Cerebellar nuclear complex (tissue), 1 donor: ENCODE data around the gene SLC24A3.

Source experiments
- DNase-seq, 2 experiments: peaks; one replicate each; lab custom pipeline; 2025; lab: John Stamatoyannopoulos, UW

SLC24A3 gene

DNA sequence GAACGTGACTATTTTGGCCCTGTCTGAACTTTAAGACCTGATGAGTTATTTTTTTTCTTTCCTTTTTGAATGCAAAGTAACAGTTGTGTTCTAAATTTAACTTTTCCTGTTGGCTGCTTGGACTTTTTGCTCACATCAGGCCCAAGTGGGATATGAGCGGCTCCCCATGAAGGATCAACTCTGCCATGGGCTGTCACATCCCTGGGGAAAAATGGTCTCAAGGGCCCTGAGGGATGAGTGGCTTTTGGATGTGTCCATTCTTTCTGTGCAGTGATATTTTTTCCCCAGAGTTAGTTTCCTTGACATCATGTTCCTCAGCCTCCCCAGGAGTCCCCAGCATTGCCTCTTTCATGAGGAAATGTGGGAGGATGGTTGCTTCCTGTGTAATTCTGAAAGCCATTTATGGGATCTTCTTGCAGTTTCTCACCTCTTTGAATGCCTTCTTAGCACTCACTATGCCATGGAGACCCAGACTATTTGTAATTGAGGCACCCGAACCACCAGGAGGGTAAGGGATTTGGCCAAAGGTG is 92.5 kb downstream of the SLC24A3 start:
- no peak for DNase-seq

DNA sequence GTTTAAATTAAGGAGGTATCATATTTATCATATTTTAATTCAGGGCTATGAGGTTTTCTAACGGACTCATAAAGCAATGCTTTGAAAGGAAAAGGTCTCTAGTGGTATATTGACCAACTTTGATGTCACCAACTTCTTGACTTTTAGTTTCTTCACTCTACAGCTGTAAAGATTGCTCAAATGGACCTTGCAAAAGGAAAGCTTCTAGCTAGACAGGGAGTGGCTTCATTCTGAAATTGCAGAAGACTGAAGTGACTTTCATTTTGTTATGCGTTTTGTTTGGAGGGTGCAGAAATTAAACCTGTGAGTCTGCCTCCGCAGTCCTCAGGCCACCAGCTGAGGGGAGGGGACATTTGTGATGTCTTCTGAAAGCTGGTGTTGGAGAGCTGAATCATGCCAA is 95.7 kb downstream of the SLC24A3 start:
- no peak for DNase-seq

DNA sequence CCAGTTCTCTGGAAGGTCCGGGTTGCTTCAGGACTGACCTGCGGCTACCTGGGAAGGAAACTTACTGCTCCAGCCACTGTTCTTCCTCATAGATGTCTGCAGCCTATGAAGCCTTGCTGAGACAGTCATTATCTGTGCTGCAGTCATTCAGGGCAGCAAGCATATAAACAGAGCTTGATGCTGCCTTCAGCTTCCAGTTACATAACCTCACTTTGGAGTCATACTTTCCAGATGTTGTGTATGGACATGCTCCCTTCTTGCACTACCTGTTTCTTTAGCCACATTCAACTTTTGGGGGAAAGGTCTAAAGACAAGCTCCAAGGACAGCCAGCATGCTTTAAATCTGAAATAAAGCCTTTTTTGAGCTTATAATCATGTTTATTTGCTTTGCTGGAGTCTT is 98.1 kb downstream of the SLC24A3 start:
- DNase-seq = no peak

GRCh38 chr20:19313342-19314069 is 101.1 kb downstream of the SLC24A3 start:
- DNase-seq = no peak

DNA sequence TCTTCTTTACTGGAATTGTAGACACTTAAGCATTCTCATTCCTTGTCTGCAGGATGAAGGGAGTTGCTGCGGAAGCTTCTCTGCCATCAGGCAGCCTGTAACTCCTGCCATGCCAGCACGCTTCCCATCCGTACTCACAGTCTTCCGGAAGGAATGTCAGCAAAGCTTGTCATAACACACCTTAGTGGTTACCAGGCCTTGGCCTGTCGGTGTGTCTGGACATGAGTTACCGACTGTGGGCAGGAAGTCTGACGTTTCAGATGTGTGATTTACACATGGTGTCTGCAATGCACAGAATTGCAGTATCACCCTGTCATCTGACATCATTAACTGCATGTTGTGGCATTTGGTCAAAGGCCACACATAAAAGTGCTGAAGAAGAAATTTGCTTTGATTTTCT is 102.2 kb downstream of the SLC24A3 start:
- DNase-seq = no peak

GRCh38 chr20:19317237-19318069 is 105.0 kb downstream of the SLC24A3 start:
- no peak for DNase-seq

- DNase-seq = no peak
Measured at GRCh38 chr20:19318610-19319009, 106.2 kb downstream of the SLC24A3 start.

DNA sequence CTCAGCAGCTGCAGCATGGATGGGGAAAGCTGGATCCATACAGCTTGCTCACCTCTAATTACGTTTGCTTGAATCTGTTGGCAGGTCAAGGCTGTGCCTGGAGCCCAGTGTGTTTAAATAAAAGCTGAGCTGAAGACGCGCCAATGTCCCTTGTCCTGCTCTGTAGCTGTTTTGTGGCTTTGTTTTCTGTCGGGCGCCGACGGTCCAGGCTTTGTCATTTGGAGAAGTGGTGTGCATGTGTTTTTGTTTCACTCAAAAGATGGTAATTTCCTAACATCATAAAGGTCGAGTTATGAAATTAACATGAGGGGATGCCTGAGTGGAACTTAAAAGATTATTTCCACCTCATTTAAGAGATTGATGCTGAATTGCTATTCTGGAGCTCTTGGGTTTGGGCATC is 107.6 kb downstream of the SLC24A3 start:
- DNase-seq = no peak

- no peak for DNase-seq
Measured at GRCh38 chr20:19321176-19321575, 108.7 kb downstream of the SLC24A3 start.

DNA sequence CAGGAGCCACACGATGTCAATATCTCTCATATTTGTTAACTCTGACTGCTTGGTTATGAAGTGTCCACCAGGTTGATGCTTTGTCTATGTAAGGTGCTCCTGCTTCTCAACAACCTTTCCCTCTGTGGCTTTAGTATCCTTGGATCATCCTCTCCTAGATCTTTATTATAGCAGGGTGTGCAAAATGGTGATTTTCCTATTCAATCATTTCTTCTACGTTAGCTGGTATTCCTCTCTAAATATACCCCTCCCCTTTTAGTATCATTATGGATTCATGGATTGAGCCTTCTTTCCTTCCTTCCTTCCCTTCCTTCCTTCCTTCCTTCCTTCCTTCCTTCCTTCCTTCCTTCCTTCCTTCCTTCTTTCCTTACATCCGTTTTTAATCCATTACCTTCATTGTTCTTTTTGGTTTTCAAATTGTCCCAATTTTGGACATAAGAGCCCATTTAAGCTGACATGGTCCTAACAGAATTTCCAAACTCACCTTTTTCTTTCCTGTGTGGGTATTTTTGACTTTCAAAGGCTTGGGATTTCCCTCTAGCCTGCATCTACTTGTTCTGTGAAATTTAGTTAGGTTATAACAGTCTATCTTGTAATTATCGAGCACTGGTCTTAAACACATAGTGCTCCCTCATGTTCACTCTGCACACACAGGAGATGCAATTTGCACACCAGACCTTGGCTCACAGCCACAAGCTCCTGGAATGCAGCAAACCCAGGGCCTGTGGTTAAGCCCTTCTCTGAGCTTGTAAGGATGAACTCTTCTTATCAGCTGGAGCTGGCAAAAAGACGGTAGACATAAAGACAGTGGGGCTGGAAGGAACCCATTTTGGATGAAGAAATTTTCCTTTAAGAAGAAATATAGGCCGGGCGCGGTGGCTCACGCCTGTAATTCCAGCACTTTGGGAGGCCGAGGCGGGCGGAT is 109.9 kb downstream of the SLC24A3 start:
- DNase-seq = no peak

GRCh38 chr20:19327401-19327800 is 115.0 kb downstream of the SLC24A3 start:
- DNase-seq = no peak

- DNase-seq = no peak
Measured at GRCh38 chr20:19328676-19329075, 116.2 kb downstream of the SLC24A3 start.

GRCh38 chr20:19330038-19330437 is 117.6 kb downstream of the SLC24A3 start:
- no peak for DNase-seq

DNA sequence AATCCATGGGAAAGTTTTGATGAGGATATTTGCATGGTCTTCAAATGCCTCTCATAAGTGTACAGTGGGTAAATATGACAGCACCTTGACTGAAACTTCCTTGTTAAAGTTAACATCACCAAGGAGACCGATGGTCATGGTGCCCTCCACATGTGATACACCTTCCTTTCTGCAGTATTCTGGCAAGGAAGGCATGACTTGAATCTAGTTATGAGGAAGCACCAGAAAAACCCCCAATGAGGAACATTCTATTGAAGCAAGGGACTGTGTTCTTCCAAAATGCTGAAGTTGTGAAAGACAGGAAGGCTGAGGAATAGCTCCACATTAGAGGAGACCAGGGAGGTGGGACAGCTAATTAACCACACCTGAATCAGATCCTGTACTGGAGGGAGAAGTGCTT is 118.3 kb downstream of the SLC24A3 start:
- DNase-seq = no peak

DNA sequence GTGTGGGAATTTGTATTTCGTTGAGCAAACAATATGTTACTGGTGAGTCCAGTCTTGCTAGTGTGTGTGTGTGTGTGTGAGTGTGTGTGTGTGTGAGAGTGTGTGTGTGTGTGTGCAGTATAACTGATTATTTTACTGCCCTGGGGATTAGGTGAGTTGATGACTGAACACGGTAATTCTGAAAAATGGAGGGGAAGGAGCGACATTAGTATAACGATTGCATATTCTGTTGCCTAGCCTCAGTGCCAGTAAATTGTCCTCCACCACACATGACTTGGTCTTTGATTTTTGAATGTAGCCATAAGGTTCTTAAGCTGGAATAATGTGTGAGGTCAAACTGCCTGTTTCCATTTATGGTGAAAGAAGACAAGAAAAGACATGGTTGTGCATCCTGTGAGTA is 121.1 kb downstream of the SLC24A3 start:
- DNase-seq = no peak

DNA sequence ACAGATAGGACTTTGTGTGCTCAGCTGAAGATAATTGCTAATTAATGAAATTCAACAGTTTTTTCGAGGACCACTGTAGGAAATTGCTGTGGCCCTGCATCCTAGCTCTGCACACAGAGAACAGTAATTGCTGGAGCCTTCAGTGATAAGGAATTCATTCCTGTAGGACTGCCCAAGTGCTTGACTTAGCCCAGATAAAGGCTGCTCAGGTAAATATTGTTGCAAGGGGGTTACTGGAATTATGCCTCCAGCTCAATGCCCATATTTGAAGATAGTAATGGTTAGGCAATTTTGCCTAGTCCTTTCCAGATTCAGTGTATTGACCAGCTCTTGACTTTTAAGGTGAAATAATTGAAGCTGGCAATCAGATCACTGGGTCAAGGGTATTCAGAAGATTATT is 122.9 kb downstream of the SLC24A3 start:
- DNase-seq = no peak

DNA sequence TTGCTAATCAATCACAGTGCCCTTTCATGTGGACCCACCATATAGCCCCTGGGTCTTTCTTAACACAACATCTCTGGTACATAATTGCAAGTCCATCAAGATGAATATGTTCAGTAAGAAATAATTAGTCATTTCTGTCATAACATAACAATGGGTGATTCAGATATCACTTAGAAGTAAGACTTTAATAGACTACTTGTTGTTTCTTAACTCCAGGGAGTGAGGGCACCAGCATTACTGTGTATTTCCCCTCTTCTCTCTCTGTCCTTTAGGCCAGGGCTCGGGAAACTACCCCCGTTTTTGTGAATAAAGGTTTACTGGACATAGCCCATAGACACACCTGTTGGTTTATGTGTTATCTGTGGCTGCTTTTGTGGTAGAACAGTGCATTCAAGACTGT is 123.5 kb downstream of the SLC24A3 start:
- no peak for DNase-seq

GRCh38 chr20:19336631-19337030 is 124.2 kb downstream of the SLC24A3 start:
- no peak for DNase-seq

DNA sequence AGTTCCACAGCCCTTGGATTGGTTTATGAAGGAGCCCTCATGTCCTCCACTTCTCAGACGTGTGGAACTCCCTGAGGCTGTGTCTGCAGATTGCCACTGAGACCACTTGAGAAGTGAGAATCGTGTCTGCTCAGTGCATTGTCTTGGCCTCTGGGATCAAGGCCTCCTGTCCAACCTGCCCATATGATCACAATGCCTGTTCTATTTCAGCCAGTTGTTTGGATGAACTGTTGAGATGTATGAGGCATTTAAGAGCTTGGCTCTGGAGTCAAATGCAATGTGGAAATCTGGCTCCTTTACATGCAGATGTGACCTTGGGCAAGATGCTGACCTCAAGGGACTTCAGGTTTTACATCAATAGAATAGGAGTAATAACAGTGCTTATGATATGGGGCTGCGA is 125.9 kb downstream of the SLC24A3 start:
- no peak for DNase-seq

- no peak for DNase-seq
Measured at GRCh38 chr20:19338960-19339359, 126.5 kb downstream of the SLC24A3 start.

DNA sequence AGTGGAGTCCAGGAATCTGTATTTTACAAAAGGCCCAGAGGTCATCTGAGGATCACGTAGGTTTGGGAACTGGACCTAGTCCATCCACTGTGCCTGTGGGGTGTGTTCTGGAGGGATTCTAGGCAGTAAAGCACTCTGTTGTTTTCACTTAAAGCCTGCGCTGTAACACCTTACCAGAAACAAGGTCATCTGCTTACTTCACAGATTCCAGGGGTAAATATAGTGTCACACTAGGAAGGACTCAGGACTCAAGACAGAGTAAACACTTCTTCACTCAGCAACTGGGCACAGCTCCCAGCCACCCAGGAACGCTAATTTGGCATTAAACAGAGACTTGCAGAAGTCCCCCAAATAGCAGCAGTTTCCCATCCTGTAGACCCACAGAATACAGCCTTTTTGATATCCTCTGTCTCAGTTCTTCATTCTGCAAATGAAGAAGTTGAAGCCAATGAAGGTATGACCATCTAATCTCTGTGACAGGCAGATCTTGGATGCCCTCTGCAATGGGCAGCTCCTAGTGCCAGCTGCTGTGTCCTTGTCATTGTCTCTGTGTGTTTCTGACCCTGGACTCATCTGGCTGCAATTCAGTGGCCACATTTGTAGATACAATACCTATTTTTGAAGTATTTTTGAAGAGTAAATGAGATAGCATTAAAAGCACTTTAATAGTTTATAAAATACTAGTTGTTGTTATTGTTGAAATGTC is 129.1 kb downstream of the SLC24A3 start:
- no peak for DNase-seq
